Stimulated activated CD8-positive, alpha-beta memory T cell treated with anti-CD3 and anti-CD28 coated beads, Interleukin-4, amount 100 ng/mL, for 4 hours (primary cell): ENCODE measurements around the gene CORO7.

Source experiments
- DNase-seq, 2 donors: peaks; one replicate each; pipeline ENCODE4 v3.0.0-alpha.2; 2020; ENCODE audit warnings: low read depth in 2 of 2, low spot score in 1 of 2

CORO7 gene

GRCh38 chr16:4426722-4427372 is 10.5 kb upstream of the CORO7 start:
- DNase-seq: no peak

- DNase-seq: no peak
Measured at GRCh38 chr16:4426021-4426684, 9.8 kb upstream of the CORO7 start.

DNA sequence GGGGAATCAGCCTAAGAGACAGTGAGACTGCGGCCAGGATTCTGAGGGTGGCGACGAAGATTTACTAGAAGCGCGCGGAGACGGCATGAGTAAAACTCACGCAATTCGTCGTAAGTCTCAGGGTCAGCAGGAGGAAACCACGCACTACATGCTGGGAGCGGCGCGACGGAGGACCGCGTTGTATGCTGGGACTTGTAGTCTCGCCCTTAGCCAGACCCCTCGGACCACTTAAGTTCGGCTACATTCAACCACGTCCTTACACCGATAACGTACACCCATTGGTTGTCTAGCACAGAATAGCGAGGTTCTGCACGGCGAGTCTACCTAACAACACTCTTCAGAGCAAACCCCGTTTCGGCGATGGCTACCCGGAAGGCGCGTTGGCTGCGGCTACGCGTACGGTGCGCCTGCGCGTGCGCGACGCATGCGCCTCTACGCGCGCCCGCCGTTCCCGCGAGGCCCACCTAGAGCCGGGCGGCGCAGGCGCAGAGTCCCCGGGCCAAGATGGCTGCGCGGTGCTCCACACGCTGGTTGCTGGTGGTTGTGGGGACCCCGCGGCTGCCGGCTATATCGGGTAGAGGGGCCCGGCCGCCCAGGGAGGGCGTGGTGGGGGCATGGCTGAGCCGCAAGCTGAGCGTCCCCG is 9.1 kb upstream of the CORO7 start, which contains the start of gene DNAJA3:
Gene DNAJA3 (plus strand): TSS at position 491 of the 643 bp plus-strand sequence. CDS start 14 bp downstream, at position 505.
- peak; percentile 80 to 85 for DNase-seq

DNA sequence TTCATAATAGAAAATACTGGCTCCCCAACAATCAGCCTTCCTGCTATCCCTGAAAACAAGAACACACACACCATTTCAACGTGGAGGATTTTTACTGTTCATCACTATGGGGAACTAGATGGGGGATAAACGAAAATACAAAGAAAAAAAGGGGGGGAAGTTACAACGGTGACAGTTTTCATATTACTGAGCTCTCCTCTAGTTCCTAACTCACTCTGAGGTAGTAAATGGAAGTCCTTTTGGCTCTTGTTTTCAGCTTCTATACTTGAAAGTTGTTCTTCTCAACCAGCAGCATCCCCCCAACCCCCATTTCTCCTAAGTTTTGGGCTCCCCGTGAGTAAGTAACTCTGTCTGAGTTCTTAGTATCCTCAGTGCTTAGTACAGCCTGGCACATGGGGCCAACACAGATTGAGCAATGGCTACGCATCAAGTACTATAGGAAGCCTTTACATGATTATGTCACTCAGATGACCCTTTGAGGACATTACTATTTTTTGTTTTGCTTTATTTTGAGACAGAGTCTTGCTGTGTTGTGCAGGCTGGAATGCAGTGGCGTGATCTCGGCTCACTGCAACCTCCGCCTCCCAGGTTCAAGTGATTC is 4.2 kb upstream of the CORO7 start:
- no peak for DNase-seq

- no peak for DNase-seq
Measured at GRCh38 chr16:4419402-4419959, 3.1 kb upstream of the CORO7 start.

DNA sequence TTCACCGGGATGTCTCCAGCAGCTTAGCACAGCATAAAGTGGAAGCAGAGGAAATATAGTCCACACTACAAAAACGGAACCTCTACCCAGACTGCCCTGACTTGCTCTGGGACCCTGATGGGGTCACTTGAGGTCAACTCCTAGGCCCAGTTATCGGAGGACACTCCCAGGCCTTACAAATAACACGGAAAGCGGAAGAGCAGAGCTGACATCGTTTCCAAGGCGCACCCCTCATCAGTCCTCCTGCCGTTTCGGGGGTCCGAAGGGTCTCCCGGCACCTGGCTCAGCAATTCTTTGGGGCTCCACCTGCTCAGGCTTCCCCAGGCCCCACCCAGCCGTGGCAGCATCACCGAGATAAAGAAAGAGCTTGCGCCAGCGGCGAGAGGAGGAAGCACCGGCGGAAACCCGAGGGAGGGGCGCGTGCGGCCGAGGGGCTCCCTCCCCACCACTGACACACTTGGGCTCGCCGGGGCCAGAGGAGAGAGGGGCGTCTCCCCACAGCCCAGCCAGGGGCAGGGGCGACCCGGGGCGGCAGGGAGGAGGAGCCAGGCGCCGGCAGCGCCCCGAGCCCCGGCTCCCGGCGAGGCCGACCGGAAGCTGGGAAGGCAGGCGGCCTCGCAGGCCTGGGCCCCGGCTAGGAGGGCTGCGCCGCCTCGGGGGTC is 727 bp downstream of the CORO7 start:
- DNase-seq: peak in 1 of 2 donors; percentile 27

GRCh38 chr16:4414187-4414917 is 2.0 kb downstream of the CORO7 start:
- DNase-seq: peak; percentile 38 to 65

DNA sequence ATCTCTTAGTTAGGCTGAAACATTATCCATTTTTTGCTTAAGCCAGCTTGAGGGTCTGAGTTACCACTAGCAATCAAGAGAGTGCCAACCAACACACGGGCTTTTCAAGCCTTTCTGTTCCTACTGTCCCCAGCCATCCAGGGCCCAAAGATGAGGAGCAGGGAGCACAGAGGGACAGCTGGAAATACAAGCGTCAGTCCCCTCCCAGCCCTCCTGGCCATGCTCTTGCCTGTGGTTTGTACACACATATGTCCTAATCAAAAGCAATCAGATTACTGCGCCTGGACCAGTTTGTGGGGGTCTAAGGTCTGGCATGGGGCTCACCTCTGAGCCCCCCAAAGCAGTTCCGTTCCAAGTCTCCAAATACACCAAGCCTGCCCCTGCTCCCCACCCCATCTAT is 3.5 kb downstream of the CORO7 start:
- no peak for DNase-seq

DNA sequence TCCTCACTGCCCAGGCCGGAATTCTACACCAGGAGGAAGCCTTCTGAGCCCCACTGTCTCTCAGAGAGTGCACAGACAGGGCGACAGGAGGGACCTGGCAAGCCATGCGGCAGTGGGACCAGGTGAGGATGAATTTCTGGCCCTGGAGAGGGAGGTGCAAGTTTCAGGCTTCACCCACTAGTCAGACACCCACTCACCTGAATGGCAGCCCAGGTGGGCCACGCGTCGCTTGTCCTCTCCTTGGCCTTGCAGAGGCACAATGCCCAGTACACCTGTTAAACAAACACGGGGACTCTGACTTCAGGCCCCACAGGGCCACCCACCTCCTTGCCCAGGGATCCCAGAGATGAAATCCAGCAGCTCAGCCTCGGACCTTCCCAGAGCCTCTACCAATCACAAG is 4.2 kb downstream of the CORO7 start:
- DNase-seq: no peak

DNA sequence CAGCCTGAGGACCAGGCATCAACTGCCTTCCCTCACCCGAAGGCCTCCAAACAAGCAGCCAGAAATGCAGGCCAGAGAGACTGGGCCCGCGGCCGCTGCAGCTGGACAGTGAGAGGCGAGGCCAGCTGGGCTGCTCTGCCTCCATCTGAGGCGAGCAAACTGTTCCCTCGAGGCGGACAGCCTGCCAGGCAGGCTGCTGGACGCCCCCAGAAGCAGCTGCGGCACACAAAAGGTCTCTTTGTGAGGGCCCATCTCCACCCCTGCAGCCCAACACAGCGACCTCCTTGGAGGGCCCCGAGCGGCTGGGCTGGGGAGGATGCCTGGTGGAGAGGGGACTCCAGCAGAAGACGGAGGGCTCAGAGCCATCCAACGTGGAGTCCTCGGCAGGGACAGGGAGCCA is 4.7 kb downstream of the CORO7 start:
- DNase-seq: no peak

- no peak for DNase-seq
Measured at GRCh38 chr16:4410335-4411075, 5.9 kb downstream of the CORO7 start.

- no peak for DNase-seq
Measured at GRCh38 chr16:4409081-4409932, 7.1 kb downstream of the CORO7 start.

- DNase-seq: no peak
Measured at GRCh38 chr16:4408323-4408690, 8.1 kb downstream of the CORO7 start.

DNA sequence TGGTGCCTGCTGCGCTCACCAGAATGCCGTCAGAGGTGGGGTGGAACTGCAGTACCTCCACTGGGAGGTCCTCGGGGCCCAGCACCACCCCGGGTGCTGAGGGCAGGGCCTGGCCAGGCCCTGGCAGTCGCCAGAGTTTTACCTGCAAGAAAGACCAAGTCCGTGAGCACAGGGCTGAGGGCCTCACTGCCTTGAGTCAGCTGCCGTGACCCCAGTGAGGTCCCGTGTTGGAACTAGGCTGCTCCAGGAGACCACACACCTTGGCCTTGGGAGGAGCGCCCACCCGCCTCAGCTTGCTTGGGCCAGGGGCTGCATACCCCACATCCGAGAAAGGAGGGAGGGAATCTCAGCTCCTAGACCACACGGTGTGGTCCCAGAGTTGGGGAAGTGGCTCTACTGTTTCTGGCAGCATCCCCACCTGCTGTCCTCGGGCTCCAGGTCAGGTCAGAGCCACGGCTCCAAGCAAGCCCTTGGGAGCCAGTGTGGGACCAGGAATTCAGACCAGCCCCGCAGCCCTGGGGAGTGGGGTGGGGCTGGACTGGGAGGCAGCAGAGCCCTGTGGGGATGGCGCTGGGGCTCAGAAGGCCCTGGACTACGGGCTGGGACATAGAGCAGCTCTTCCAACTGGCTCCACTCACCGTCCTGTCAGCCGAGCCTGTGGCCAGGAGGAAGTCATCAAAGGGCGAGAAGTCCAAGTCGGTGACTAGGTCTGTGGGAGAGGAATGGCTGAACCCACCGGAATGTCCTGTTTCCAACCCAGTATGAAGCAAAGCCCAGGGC is 8.7 kb downstream of the CORO7 start:
- no peak for DNase-seq

DNA sequence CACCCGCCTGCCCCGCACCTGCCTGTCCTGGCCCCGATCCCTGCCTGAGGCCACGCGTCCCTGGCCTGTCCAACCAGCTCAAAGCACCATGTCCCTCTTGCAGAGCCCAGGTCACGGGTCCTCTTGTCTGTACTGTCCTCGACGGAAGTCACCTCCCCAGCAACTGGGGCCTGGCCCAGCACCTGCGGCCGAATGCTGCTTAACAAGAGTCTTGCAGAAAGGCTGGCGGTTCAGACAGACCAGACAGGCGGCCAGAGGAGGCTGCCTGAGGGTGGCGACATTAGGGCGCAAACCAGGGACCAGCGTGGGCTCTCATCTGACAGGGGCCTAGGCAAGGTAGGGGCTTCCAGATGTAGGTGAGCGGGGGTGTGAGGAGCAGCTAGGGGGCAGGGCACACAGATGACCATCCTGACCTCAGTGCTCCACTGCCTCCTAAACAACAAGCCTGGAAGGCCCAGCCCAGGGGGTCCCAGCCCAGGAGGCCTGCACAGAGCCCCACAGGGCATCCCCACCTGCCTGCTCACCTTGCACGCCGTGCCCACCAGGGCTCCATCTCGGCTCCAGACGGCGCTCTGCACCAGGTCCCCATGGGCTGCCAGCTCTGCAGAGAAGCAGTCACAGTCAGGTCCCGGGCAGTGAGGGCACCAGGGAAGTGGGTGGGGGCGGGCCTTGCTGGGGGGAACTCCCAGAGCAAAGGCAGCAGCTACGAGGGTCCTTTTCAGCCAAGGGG is 11.3 kb downstream of the CORO7 start:
- no peak for DNase-seq

DNA sequence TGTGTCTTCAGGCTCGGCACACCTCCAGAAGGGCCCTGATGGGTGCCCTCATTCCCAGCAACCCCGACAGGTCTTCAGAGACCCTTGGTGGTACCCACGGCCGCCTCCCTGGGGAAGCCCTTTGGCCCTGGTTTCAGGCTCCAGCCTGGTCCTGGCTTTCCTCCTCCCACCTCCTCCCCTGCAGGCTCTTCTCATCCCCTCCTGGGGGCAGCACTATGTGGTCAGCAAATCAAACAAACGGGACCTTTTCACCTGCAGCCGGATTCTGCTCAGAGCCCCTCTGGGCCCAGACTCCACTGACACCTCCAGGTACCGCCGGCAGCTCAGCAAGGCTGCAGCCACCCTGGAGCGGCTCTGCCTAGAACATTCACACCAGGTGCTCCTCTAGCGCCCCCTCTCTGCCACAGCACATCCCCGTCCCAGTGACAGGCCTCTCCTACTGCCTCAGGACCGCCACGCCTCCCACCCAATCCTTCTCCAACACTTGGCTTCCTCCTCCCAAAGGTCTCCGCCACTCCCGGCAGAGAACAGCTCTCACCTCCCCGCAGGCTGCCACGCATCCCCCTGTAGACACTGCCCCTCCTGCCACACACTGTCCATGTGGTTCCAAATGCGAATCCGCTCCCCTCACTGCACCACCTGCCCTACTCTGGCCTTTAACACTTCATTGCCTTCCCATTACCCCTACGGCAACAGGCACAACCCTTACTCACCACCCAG is 12.0 kb downstream of the CORO7 start:
- no peak for DNase-seq
